Activated T-helper 9 cell treated with anti-CD3 and anti-CD28 coated beads, Interleukin-2, amount 50 U/mL, for 16 hours (primary cell): Measurements from ENCODE around the gene SLC4A2.

Experiments
- DNase-seq: peaks from one replicate; pipeline ENCODE4 v3.0.0-alpha.2; 2020; ENCODE audit warnings: low read depth

SLC4A2 gene

DNA sequence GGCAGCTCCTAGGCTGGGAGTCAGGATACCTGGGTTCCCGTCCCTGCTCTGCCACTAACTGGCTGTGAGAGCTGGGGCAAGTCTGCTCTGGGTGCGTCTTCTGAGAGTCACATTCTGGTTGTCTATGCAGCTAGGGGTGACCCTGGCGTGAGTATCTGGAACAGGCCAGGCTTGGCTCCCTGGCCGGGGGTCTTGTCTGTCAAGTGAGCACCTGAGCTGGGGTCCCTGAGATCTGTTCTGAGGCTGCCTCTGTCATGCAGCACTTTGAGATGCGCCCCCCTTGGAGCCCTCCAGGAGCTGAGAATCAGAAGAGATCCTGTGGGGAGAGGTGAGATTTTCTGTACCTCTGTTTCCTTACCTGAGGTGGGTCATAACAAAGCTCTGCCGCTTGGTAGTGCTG is 34.4 kb downstream of the SLC4A2 start:
- no peak for DNase-seq

DNA sequence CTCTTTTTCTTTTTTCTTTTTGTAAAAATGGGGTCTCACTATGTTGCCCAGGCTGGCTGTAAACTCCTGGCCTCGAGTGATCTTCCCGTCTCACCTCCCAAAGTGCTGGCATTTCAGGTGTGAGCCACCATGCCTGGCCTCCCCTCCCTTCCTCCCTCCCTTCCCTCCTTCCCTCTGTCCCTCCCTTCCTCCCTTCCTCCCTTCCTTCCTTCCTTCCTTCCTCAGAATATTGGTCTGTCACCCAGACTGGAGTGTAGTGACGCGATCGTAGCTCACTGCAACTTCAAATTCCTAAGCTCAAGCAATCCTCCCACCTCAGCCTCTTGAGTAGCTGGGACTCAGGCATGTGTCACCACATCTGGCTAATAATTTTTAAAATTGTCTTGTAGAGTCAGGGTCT is 35.3 kb downstream of the SLC4A2 start:
- no peak for DNase-seq

GRCh38 chr7:151095123-151095797 is 35.9 kb downstream of the SLC4A2 start:
- DNase-seq: no peak

GRCh38 chr7:151095828-151096475 is 36.6 kb downstream of the SLC4A2 start:
- no peak for DNase-seq

GRCh38 chr7:151099486-151100211 is 40.3 kb downstream of the SLC4A2 start:
- DNase-seq: no peak

DNA sequence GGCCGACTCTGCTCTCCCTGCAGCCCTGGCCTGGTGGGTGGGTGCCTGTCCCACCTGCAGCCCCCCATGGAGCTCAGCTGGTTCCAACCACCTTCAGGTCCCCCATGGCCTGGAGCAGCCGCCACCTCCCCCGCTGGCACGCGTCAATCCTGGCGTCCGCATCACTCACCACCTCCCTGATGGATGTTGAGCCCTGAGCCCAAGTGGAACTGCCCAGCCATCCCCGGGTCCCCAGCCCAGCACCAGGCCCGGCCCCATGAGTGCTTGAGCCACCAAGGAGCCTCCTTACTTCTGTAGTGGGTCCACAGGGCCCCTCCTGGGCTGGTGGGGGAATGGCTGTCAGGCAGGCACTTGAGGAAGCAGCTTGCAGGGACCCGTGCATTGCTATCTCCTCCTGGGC is 41.5 kb downstream of the SLC4A2 start:
- DNase-seq: no peak

GRCh38 chr7:151101621-151102396 is 42.4 kb downstream of the SLC4A2 start:
- DNase-seq: no peak

- DNase-seq: no peak
These were observed 43.6 kb downstream of the SLC4A2 start for GRCh38 chr7:151102991-151103390.

DNA sequence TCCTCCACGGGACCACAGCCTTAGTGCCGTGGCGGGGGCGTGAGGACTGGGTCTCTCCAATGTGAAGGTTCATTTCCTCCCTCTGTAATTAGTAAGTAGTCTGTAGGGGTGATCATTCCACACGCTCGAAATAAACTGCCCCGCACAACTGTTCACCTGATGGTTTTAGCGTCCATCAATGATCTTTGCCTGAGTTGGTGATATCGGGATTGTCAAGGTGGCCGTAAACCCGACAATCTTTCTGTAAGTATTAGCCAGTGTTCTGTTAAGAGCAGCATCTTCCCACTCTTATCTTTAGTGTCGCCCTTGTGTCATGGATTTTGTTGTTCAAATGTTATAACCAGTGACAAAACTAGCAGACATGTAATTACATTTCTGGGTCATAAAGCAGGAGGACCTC is 44.6 kb downstream of the SLC4A2 start:
- DNase-seq: no peak

- DNase-seq: no peak
These were observed 45.2 kb downstream of the SLC4A2 start for GRCh38 chr7:151104411-151105235.

DNA sequence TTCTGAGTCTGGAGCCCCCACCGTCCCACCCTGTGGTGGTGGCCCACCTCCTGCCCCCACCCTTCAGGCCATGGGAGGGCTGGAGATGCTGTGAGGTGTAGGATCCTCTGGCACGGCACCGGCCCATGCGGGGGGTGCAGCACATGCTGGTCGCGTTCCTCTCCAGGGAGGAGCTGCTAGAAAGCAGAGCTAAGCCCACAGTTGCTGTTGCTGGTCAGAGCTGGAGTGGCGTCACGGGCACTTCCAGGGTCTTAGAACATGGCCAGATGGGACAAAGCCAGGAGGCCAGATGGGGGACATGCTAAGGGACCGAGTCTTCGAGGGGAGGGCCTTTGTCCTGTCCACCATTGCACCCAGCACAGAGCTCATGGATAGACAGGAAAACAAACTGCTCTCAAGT is 48.5 kb downstream of the SLC4A2 start:
- DNase-seq: no peak

DNA sequence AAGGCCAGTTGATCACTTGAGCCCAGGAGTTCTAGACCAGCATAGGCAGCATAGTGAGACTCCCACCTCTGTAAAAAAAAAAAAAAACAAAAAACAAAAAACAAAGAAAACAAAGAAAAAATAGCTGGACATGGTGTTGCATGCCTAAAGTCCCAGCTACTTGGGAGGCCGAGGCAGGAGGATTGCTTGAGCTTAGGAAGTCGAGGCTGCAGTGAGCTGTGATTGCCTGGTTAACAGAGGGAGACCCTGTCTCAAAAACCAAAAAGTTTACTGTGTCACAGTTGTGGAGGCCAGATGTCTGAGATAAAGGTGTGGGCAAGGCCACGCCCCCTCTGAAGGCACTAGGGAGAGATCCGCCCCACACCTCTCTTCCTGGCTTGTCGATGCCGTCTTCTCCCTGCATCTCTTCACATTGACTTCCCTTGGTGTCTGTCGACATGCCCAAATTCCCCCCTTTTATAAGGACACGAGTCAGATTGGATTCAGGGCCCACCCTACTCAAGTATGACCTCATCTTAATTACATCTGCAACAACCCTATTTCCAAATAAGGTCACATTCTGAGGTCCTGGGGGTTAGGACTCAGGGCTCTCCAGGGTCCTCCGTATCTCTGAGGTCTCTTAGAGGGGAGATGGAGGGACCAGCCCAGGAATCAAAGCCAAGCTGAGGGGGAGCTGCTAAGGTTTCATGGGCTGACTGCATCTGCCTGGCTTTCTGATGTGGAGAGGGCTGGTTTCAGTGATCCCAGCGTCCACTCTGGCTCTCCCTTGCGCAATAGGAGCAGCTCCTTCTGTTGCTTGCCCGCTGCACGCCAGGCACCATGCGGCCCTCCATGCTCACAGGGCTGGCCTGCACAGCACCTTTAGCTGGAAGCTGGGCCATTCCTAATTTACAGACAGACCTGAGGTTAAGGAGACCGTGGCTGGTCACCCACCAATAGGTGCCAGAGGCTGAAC is 50.0 kb downstream of the SLC4A2 start:
- DNase-seq: no peak

- DNase-seq: no peak
These were observed 51.0 kb downstream of the SLC4A2 start for GRCh38 chr7:151110236-151110940.

- peak; percentile 59 for DNase-seq
These were observed 51.7 kb downstream of the SLC4A2 start for GRCh38 chr7:151110941-151111645.

DNA sequence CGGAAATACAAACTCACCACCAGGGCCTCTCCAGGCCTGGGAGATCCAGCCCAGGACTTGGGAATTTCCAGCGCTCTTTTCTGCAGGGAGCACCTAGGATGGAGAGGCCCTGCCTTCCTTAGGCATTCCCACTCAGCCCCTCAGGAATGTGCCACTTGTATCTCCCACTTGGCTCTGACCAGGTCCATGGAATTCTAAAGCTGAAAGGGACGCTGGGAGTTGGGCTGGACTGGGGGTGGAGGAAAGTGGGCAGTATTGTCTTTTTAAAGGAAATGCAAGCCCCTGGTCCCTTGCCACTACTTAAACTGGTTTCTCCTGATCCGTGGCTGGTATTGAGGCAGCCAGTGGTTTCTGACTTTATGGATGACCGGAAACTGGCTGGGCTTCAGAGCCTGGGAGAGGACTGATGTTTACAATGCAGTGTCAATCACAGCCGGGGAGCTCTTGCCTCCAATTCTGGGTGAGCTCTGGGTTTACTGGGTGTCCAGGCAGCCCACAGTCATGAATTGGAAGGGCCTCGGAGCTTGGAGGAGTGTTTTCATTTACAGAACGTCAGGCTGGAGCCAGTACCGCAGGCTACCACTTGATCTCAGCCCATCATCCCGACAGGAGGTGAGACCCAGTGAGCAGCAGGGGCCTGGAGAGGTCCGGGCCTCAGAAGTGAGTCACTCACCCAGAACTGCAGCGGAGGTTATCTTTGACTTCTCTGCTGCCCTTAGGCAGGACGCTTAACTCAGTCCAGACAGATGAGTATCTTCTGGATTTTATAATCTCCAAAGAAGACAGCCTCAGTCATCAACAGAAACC is 54.2 kb downstream of the SLC4A2 start:
- DNase-seq: no peak

- no peak for DNase-seq
These were observed 55.0 kb downstream of the SLC4A2 start for GRCh38 chr7:151114151-151115090.
